ENCODE measurements around the gene PFKFB3. TPM values are rescaled to one million over a fixed set of nuclear protein-coding genes. Genes with fewer than 3 reads are reported as not detected.

Gene PFKFB3
- total and polyA plus RNA-seq, 2 of the 4 experiments (the other 2 are of a cell fraction), result 34.1 to 45.5 TPM

DNA sequence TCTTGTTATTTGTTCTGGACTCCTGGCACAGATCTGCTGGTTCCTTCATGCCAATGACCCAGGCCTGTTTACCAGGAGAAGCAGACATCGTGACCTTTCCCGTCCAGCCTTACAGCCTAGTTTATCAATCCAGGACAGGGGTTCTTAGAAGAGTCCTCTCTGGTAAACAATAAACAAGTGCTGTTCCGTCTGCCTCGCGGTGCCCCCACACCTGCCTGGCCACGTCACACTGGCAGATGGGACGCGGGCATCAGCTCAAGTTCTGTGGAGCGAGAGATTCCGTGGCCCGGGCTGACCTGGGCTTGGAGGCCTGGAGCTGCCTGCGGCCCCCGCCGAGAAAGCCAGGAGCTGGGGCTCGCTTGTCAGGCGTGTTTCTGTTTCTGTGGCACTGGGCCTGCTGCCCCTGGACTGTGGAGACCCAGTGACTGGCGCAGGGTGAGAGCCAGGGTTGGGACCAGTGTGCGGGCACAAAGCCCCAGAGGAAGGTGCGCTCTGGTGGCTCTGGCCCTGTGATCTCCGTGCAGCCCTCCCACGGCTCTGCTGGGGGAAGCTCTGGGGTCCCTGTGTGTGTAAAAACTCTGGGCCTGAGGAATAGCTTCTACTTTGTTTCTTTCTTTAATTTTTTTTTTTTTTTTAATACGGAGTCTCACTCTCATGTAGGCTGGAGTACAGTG is 28.4 kb upstream of the PFKFB3 start:
- Histone ChIP-seq H3K27me3 (ENCODE audit: control insufficient read depth, insufficient read depth, low read length) (no peaks in the 10 kb centered on the region), H3K4me2 (ENCODE audit: low read depth, low read length) (no peak overlapping the region), H2AFZ (replicated peaks; ENCODE audit: low read length, poor library complexity) (no peak overlapping the region), H3K4ac (ENCODE audit: low read depth, low read length) (no peak overlapping the region), H4K20me1 (ENCODE audit: insufficient read depth, low read length) (peaks cover 90% of the 10 kb centered on the region), H4K8ac (ENCODE audit: low read depth in 2 of 2, low read length in 2 of 2) (no peak overlapping the region), H3K9ac (ENCODE audit: low read depth, low read length) (no peak overlapping the region), H3K4me1 (ENCODE audit: control insufficient read depth, insufficient read depth, low read length) (peaks cover 20% of the 10 kb centered on the region), H4K5ac (ENCODE audit: low read depth, low read length) (no peak overlapping the region), H3K27ac (ENCODE audit: insufficient read depth, low read length) (no peak overlapping the region), H3K36me3 (ENCODE audit: control insufficient read depth, insufficient read depth, low read length) (0 out of 2 replicates have a peak, but pooled peaks cover 4% of the 10 kb centered on the region), H3K18ac (ENCODE audit: low read depth, low read length) (no peak overlapping the region), H2BK20ac (ENCODE audit: low read depth, low read length) (no peak overlapping the region), H3K56ac (ENCODE audit: extremely low read depth, insufficient read depth, low read length) (no peak overlapping the region), H2AK9ac (replicated peaks; ENCODE audit: low read depth, low read length, poor library complexity) (peak overlapping the region; percentile 45), H2BK15ac (ENCODE audit: low read depth, low read length) (no peak overlapping the region), H2BK5ac (ENCODE audit: low read depth, low read length, poor library complexity, severe bottlenecking) (no peak overlapping the region), H3K9me1 (ENCODE audit: insufficient read depth, low read length) (peaks cover 47% of the 10 kb centered on the region), H2AK5ac (ENCODE audit: low read depth, low read length) (no peak overlapping the region), H3K9me3 (ENCODE audit: control insufficient read depth, insufficient read depth, low read length) (no peaks in the 10 kb centered on the region), H3K4me3 (ENCODE audit: insufficient read depth, low read depth, low read length) (no peak overlapping the region), H4K91ac (ENCODE audit: insufficient read depth, low read depth, low read length) (no peak overlapping the region), H3K14ac (replicated peaks; ENCODE audit: low read depth, low read length) (no peak overlapping the region), H2BK120ac (ENCODE audit: low read depth, low read length) (no peak overlapping the region), H3K79me1 (ENCODE audit: low read depth in 1 of 2, low read length in 2 of 2) (peaks cover 42 to 94% of the 10 kb centered on the region in 2 experiments), H3K23ac (ENCODE audit: low read depth, low read length) (no peak overlapping the region)
- ChIA-PET CTCF (no interaction called here), POLR2A (ENCODE audit: unreplicated experiment) (no interaction called here)
- WGBS, 2 experiments (ENCODE audit: extremely low coverage in 2 of 2, insufficient read length in 1 of 2), result 93% methylated on average over 9 of the region's 22 CpGs; no CpG with 5 or more reads in 1 of the 2 experiments
- DNase-seq (no peak), ATAC-seq (ENCODE audit: low read depth) (no peak)
- in situ Hi-C loops (cut with MboI; ENCODE audit: low sequenced_read_pairs) (no loop called here), dilution Hi-C loops (cut with HindIII; ENCODE audit: low sequenced_read_pairs, unreplicated experiment) (no loop called here), intact Hi-C loops (cut with micrococcal nuclease) (no loop called here)
- BruUV-seq (replicated peaks), result no TSS peak
- TF ChIP-seq SMC3 (IDR thresholded peaks at IDR 0.05; ENCODE audit: low read depth, low read length) (no peak), FOS (IDR thresholded peaks at IDR 0.05; ENCODE audit: low read depth, low read length) (no peak), BHLHE40 (IDR thresholded peaks at IDR 0.05; ENCODE audit: low read depth, low read length) (no peak), RAD21 (IDR thresholded peaks at IDR 0.05; ENCODE audit: low read length) (no peak), NFE2L2 (IDR thresholded peaks at IDR 0.05; ENCODE audit: low read depth, low read length) (no peak), CHD1 (IDR thresholded peaks at IDR 0.05; ENCODE audit: low read depth, low read length) (no peak), MAFK (IDR thresholded peaks at IDR 0.05; ENCODE audit: low read depth, low read length) (no peak), CEBPB (IDR thresholded peaks at IDR 0.05; ENCODE audit: low read depth, low read length) (no peak), POLR2A (IDR thresholded peaks at IDR 0.05; ENCODE audit: low read depth, low read length) (no peak), RFX5 (IDR thresholded peaks at IDR 0.05; ENCODE audit: low read depth, low read length) (no peak)
- TF ChIP-seq, protein P1, sequence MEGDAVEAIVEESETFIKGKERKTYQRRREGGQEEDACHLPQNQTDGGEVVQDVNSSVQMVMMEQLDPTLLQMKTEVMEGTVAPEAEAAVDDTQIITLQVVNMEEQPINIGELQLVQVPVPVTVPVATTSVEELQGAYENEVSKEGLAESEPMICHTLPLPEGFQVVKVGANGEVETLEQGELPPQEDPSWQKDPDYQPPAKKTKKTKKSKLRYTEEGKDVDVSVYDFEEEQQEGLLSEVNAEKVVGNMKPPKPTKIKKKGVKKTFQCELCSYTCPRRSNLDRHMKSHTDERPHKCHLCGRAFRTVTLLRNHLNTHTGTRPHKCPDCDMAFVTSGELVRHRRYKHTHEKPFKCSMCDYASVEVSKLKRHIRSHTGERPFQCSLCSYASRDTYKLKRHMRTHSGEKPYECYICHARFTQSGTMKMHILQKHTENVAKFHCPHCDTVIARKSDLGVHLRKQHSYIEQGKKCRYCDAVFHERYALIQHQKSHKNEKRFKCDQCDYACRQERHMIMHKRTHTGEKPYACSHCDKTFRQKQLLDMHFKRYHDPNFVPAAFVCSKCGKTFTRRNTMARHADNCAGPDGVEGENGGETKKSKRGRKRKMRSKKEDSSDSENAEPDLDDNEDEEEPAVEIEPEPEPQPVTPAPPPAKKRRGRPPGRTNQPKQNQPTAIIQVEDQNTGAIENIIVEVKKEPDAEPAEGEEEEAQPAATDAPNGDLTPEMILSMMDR (conservative IDR thresholded peaks at IDR 0.05; ENCODE audit: low read depth, low read length), result no peak
- TF ChIP-seq, protein P2, sequence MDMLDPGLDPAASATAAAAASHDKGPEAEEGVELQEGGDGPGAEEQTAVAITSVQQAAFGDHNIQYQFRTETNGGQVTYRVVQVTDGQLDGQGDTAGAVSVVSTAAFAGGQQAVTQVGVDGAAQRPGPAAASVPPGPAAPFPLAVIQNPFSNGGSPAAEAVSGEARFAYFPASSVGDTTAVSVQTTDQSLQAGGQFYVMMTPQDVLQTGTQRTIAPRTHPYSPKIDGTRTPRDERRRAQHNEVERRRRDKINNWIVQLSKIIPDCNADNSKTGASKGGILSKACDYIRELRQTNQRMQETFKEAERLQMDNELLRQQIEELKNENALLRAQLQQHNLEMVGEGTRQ (IDR thresholded peaks at IDR 0.05; ENCODE audit: low read depth, low read length), result no peak
